Activated CD4-positive, CD25-positive, alpha-beta regulatory T cell (primary cell): ENCODE results near the gene BAMBI.
"Not testable (repeated sequence)": the region's sequence is repeated elsewhere in the genome, so short reads cannot be mapped to it uniquely, and the experiment has no call there.

ENCODE experiments used
- DNase-seq, 4 experiments: peaks; one replicate each; lab custom pipeline; 2025; lab: John Stamatoyannopoulos, UW

Gene BAMBI

GRCh38 chr10:28676968-28677887 lies at the start of gene BAMBI:
BAMBI (plus strand) TSS chr10:28677521; CDS start chr10:28677898, 377 bp downstream.
- DNase-seq: peak; percentile 59 to 83 (median 73)

GRCh38 chr10:28628184-28628893 lies 49.0 kb upstream of the BAMBI start:
- DNase-seq: peak; percentile 31 to 58 (median 40)

GRCh38 chr10:28631896-28632583 lies 45.3 kb upstream of the BAMBI start:
- DNase-seq: no peak

- DNase-seq: no peak
Measured at GRCh38 chr10:28632584-28632945, 44.8 kb upstream of the BAMBI start.

- no peak for DNase-seq
Measured at GRCh38 chr10:28633750-28634149, 43.6 kb upstream of the BAMBI start.

- DNase-seq: no peak
Measured at GRCh38 chr10:28637346-28637745, 40.0 kb upstream of the BAMBI start.

GRCh38 chr10:28638392-28638791 lies 38.9 kb upstream of the BAMBI start:
- DNase-seq: no peak

GRCh38 chr10:28640551-28640950 lies 36.8 kb upstream of the BAMBI start:
- no peak for DNase-seq

GRCh38 chr10:28644647-28645046 lies 32.7 kb upstream of the BAMBI start:
- no peak for DNase-seq

GRCh38 chr10:28652106-28652505 lies 25.2 kb upstream of the BAMBI start:
- no peak for DNase-seq

- no peak for DNase-seq
Measured at GRCh38 chr10:28652703-28653102, 24.6 kb upstream of the BAMBI start.

- not testable (repeated sequence) for DNase-seq
Measured at GRCh38 chr10:28658824-28659223, 18.5 kb upstream of the BAMBI start.

- no peak for DNase-seq
Measured at GRCh38 chr10:28661035-28661434, 16.3 kb upstream of the BAMBI start.

GRCh38 chr10:28663576-28664368 lies 13.5 kb upstream of the BAMBI start:
- DNase-seq: peak; percentile 7 to 22 (median 16)

GRCh38 chr10:28664369-28664740 lies 13.0 kb upstream of the BAMBI start:
- DNase-seq: no peak

- DNase-seq: no peak
Measured at GRCh38 chr10:28666751-28667467, 10.4 kb upstream of the BAMBI start.

GRCh38 chr10:28668363-28669226 lies 8.7 kb upstream of the BAMBI start:
- no peak for DNase-seq

GRCh38 chr10:28669227-28670173 lies 7.8 kb upstream of the BAMBI start:
- no peak for DNase-seq

GRCh38 chr10:28674782-28675181 lies 2.5 kb upstream of the BAMBI start:
- no peak for DNase-seq
